ENCODE results near the gene ZNF609. TPM values are rescaled to one million over a fixed set of nuclear protein-coding genes. Genes with fewer than 3 reads are reported as not detected.

The ZNF609 gene
- total RNA-seq, 1 experiment from 2014 or later = 9.9 TPM

GRCh38 chr15:64686130-64686735 is 225.9 kb downstream of the ZNF609 start:
- Histone ChIP-seq H3K27ac (ENCODE audit: low read length) (no peak overlapping the region), H3F3A (ENCODE audit: low read length, unreplicated experiment) (no peaks in the 10 kb centered on the region), H3K9me3 (ENCODE audit: low read length) (no peaks in the 10 kb centered on the region), H3K9ac (ENCODE audit: low read length) (no peak overlapping the region), H3K4me2 (ENCODE audit: low read length) (no peak overlapping the region), H3K36me3 (ENCODE audit: low read depth, low read length) (peaks cover 20% of the 10 kb centered on the region; the same call in 1 of the 2 replicates), H3K79me2 (ENCODE audit: low read length) (no peaks in the 10 kb centered on the region), H3K4me1 (ENCODE audit: insufficient read depth, low read length) (no peaks in the 10 kb centered on the region), H3K27me3 (ENCODE audit: low read length) (no peaks in the 10 kb centered on the region), H4K20me1 (ENCODE audit: low read length) (no peaks in the 10 kb centered on the region), H3K9me2 (replicated peaks; ENCODE audit: low read length) (no peaks in the 10 kb centered on the region), H2AFZ (ENCODE audit: low read length) (no peak overlapping the region), H3K4me3 (ENCODE audit: low read length) (no peak overlapping the region)
- peak; percentile 65 for DNase-seq
- BruUV-seq (replicated peaks) = no TSS peak
- intact Hi-C loops (cut with micrococcal nuclease) = loop anchor here (1.0 kb wide), 1 partner anchor 42 kb away; no protein-coding TSS in a partner anchor
- ChIA-PET POLR2A (ENCODE audit: unreplicated experiment) (interaction anchor here (0.9 kb wide), 1 partner anchor 42 kb away, joined by 12 read pairs; no protein-coding TSS in a partner anchor), CTCF (interaction anchor here (1.5 kb wide), 1 partner anchor 42 kb away, joined by 14 read pairs; no protein-coding TSS in a partner anchor)
- no peak for TF ChIP-seq EZH2 (IDR thresholded peaks at IDR 0.05; ENCODE audit: low read length, unreplicated experiment)
- TF ChIP-seq CTCF (conservative IDR thresholded peaks at IDR 0.05; ENCODE audit: low read depth, low read length) = peak; percentile 69
- ATAC-seq = no peak; the same call in 1 of the 2 replicates

- H3K36me3 ChIP-seq (ENCODE audit: low read depth, low read length) = peaks cover 17% of the 10 kb centered on the region; the same call in 1 of the 2 replicates
- no peak overlapping the region for H3K4me3 ChIP-seq (ENCODE audit: low read length)
- H2AFZ ChIP-seq (ENCODE audit: low read length) = no peak overlapping the region
- DNase-seq = no peak
- no peaks in the 10 kb centered on the region for H3K9me2 ChIP-seq (replicated peaks; ENCODE audit: low read length)
- H3K4me1 ChIP-seq (ENCODE audit: insufficient read depth, low read length) = no peaks in the 10 kb centered on the region
- H3K79me2 ChIP-seq (ENCODE audit: low read length) = no peaks in the 10 kb centered on the region
- no peak overlapping the region for H3K4me2 ChIP-seq (ENCODE audit: low read length)
- H3F3A ChIP-seq (ENCODE audit: low read length, unreplicated experiment) = no peaks in the 10 kb centered on the region
- no peaks in the 10 kb centered on the region for H3K9me3 ChIP-seq (ENCODE audit: low read length)
- no peaks in the 10 kb centered on the region for H3K27me3 ChIP-seq (ENCODE audit: low read length)
- CTCF ChIA-PET = interaction anchor here (1.5 kb wide), 1 partner anchor 41 kb away, joined by 14 read pairs; no protein-coding TSS in a partner anchor
- H3K27ac ChIP-seq (ENCODE audit: low read length) = no peak overlapping the region
- intact Hi-C loops (cut with micrococcal nuclease) = no loop called here
- no peak overlapping the region for H3K9ac ChIP-seq (ENCODE audit: low read length)
- TF ChIP-seq EZH2 (IDR thresholded peaks at IDR 0.05; ENCODE audit: low read length, unreplicated experiment) = no peak
- no peak for TF ChIP-seq CTCF (conservative IDR thresholded peaks at IDR 0.05; ENCODE audit: low read depth, low read length)
- no peak for TF ChIP-seq EZH2phosphoT487 (IDR thresholded peaks at IDR 0.05; ENCODE audit: borderline replicate concordance, low read length)
- no TSS peak for BruUV-seq (replicated peaks)
- POLR2A ChIA-PET (ENCODE audit: unreplicated experiment) = no interaction called here
- H4K20me1 ChIP-seq (ENCODE audit: low read length) = no peaks in the 10 kb centered on the region
- no peak for ATAC-seq
These were observed 226.8 kb downstream of the ZNF609 start for GRCh38 chr15:64687172-64687571.

GRCh38 chr15:64687688-64688087 is 227.3 kb downstream of the ZNF609 start:
- Histone ChIP-seq H3K9me3 (ENCODE audit: low read length) (no peaks in the 10 kb centered on the region), H2AFZ (ENCODE audit: low read length) (no peak overlapping the region), H3K9me2 (replicated peaks; ENCODE audit: low read length) (no peaks in the 10 kb centered on the region), H3K36me3 (ENCODE audit: low read depth, low read length) (peaks cover 14% of the 10 kb centered on the region; the same call in 1 of the 2 replicates), H3F3A (ENCODE audit: low read length, unreplicated experiment) (no peaks in the 10 kb centered on the region), H3K79me2 (ENCODE audit: low read length) (no peaks in the 10 kb centered on the region), H4K20me1 (ENCODE audit: low read length) (no peaks in the 10 kb centered on the region), H3K4me1 (ENCODE audit: insufficient read depth, low read length) (no peaks in the 10 kb centered on the region), H3K27me3 (ENCODE audit: low read length) (no peaks in the 10 kb centered on the region), H3K4me3 (ENCODE audit: low read length) (no peak overlapping the region), H3K9ac (ENCODE audit: low read length) (no peak overlapping the region), H3K27ac (ENCODE audit: low read length) (no peak overlapping the region), H3K4me2 (ENCODE audit: low read length) (no peak overlapping the region)
- no peak for DNase-seq
- intact Hi-C loops (cut with micrococcal nuclease) = no loop called here
- no TSS peak for BruUV-seq (replicated peaks)
- ChIA-PET CTCF (interaction anchor here (1.5 kb wide), 1 partner anchor 40 kb away, joined by 14 read pairs; no protein-coding TSS in a partner anchor), POLR2A (ENCODE audit: unreplicated experiment) (no interaction called here)
- no peak for ATAC-seq
- TF ChIP-seq EZH2 (IDR thresholded peaks at IDR 0.05; ENCODE audit: low read length, unreplicated experiment) (no peak), EZH2phosphoT487 (IDR thresholded peaks at IDR 0.05; ENCODE audit: borderline replicate concordance, low read length) (no peak), CTCF (conservative IDR thresholded peaks at IDR 0.05; ENCODE audit: low read depth, low read length) (no peak)
